Keratinocyte (primary cell): ENCODE results near the gene CMTM8.

Source experiments
- CTCF ChIP-seq, 3 experiments: IDR thresholded peaks in 1 of 3; conservative IDR thresholded peaks in 1 of 3; optimal IDR thresholded peaks in 1 of 3; 2 replicates in 2 of 3; 3 replicates in 1 of 3; pipeline versions ENCODE3 to v1.5.1; 2011; ENCODE audit warnings: low read length in 3 of 3, mild to moderate bottlenecking in 3 of 3, moderate library complexity in 2 of 3, control low read depth in 1 of 3, inconsistent platforms in 1 of 3; ENCODE audit not compliant: insufficient read depth in 2 of 3; ENCODE audit errors: extremely low read depth in 1 of 3
- EZH2 ChIP-seq: IDR thresholded peaks from one replicate; pipeline ENCODE4 v1.6.1; 2012; ENCODE audit warnings: inconsistent platforms, mild to moderate bottlenecking, low read length, moderate library complexity

GRCh38 chr3:32308378-32308777 lies 69.9 kb downstream of the CMTM8 start:
- TF ChIP-seq CTCF (optimal IDR thresholded peaks at IDR 0.05 in 1 of 3, IDR thresholded peaks at IDR 0.05 in 1 of 3, conservative IDR thresholded peaks at IDR 0.05 in 1 of 3; ENCODE audit: extremely low read depth in 1 of 3, insufficient read depth in 2 of 3, low read length in 3 of 3), result no peak
- no peak for TF ChIP-seq EZH2
